SK-N-SH (cell line): ENCODE results near the gene CHST9.

Experiments used
- EP300 ChIP-seq, 2 experiments: IDR thresholded peaks; 2 replicates each; pipeline versions ENCODE4 v1.4.0 to v1.6.1; 2012; ENCODE audit warnings: borderline replicate concordance in 1 of 2, low read depth in 1 of 2, low read length in 1 of 2
- EZH2phosphoT487 ChIP-seq: fragments of 200-600 bp; sonication (generic); IDR thresholded peaks from 2 replicates; pipeline ENCODE4 v1.6.1; 2017; ENCODE audit warnings: low read depth, mixed run types, mild to moderate bottlenecking, antibody characterized with exemption, moderate library complexity, borderline replicate concordance
- FOXM1 ChIP-seq: IDR thresholded peaks from 2 replicates; pipeline ENCODE4 v1.4.0; 2012; ENCODE audit warnings: low read depth, mild to moderate bottlenecking
- NRF1 ChIP-seq: IDR thresholded peaks from 2 replicates; pipeline ENCODE4 v1.6.1; 2012; ENCODE audit warnings: low read depth, mild to moderate bottlenecking, low read length
- POLR2AphosphoS5 ChIP-seq: IDR thresholded peaks from 2 replicates; pipeline ENCODE4 v1.6.1; 2012; ENCODE audit warnings: low read depth, low read length
- RCOR1 ChIP-seq: fragments of 150-350 bp; IDR thresholded peaks from 2 replicates; pipeline ENCODE4 v1.6.1; 2017; ENCODE audit warnings: antibody characterized with exemption, low read length
- RFX5 ChIP-seq: IDR thresholded peaks from 2 replicates; pipeline ENCODE4 v1.6.1; 2012; ENCODE audit warnings: mild to moderate bottlenecking, improper control_type of control experiment, low read length
- TF ChIP-seq, protein P1 (sequence below): fragments of 200-600 bp; sonication (generic); IDR thresholded peaks from 2 replicates; pipeline ENCODE4 v1.6.1; 2017; ENCODE audit warnings: antibody characterized with exemption, mild to moderate bottlenecking, moderate library complexity
- TF ChIP-seq, protein P2 (sequence below): IDR thresholded peaks from 2 replicates; pipeline ENCODE4 v1.4.0; 2012; ENCODE audit warnings: low read depth, borderline replicate concordance

DNA sequence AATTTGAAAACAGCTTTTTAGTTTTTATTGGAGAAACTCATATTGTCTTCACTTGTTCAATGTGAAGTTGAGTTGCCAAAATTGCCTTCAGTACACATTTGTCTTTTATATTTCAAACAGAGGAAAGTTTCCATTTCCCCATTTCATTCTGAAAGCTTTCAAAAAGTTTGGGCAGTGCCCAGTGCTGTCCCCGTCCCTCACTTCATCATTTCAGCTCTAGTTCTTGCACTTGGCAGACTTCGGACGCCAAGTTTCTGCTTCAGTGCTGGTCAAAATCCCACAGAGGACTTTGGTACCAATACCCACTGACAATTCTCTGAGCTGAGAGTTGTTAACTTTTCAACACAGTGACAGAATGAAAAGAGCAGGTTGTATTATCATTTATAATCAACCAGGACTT, 276.2 kb downstream of the CHST9 start:
- TF ChIP-seq EZH2phosphoT487 (no peak), NRF1 (no peak), RFX5 (no peak), FOXM1 (no peak), RCOR1 (no peak), POLR2AphosphoS5 (no peak), EP300 (IDR thresholded peaks at IDR 0.05; ENCODE audit: borderline replicate concordance in 1 of 2, low read depth in 1 of 2, low read length in 1 of 2) (no peak)
- TF ChIP-seq, protein P1, sequence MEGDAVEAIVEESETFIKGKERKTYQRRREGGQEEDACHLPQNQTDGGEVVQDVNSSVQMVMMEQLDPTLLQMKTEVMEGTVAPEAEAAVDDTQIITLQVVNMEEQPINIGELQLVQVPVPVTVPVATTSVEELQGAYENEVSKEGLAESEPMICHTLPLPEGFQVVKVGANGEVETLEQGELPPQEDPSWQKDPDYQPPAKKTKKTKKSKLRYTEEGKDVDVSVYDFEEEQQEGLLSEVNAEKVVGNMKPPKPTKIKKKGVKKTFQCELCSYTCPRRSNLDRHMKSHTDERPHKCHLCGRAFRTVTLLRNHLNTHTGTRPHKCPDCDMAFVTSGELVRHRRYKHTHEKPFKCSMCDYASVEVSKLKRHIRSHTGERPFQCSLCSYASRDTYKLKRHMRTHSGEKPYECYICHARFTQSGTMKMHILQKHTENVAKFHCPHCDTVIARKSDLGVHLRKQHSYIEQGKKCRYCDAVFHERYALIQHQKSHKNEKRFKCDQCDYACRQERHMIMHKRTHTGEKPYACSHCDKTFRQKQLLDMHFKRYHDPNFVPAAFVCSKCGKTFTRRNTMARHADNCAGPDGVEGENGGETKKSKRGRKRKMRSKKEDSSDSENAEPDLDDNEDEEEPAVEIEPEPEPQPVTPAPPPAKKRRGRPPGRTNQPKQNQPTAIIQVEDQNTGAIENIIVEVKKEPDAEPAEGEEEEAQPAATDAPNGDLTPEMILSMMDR = no peak
- TF ChIP-seq, protein P2, sequence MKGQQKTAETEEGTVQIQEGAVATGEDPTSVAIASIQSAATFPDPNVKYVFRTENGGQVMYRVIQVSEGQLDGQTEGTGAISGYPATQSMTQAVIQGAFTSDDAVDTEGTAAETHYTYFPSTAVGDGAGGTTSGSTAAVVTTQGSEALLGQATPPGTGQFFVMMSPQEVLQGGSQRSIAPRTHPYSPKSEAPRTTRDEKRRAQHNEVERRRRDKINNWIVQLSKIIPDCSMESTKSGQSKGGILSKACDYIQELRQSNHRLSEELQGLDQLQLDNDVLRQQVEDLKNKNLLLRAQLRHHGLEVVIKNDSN = no peak
